ENCODE data around the gene POC1A. TPM values are rescaled to one million over a fixed set of nuclear protein-coding genes. Genes with fewer than 3 reads are reported as not detected.

POC1A gene
- total RNA-seq, 1 donor from 2014 or later, result 3.7 TPM

- DNase-seq, result no peak
Measured at GRCh38 chr3:52099001-52099401, 55.2 kb downstream of the POC1A start.

DNA sequence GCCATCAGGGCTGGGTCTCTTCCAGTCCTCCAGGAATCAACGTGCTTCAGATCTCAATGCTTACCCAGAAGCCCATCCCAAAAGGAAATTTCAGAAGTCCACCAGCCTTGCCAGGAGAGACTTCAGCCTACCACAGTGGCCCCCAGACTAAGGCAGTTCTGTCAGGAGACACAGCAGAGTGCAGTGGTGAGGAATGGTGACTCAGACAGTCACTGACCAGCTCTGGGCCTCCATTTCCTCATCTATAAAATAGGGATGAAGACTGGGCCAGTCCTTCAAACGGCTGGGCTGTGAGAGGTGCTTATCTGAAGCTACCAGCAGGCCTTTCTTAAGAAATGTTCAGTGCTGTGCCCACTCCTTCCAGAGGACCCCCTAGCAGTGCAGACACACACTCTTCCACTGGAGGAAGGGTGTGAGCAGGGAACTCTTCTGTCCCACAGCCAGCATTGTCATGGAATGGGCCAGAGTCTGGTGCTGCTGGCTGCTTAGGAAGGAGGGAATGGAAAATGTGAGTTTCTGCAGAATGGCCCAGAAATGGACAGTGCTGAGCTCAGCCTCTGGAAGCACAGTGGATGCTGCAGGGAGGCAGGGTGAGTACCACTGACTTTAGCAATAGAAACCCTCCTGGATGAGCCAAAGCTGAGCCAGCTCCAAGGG lies 56.2 kb downstream of the POC1A start:
- DNase-seq, result no peak

- DNase-seq, result no peak
Measured at GRCh38 chr3:52095990-52096775, 58.0 kb downstream of the POC1A start.

DNA sequence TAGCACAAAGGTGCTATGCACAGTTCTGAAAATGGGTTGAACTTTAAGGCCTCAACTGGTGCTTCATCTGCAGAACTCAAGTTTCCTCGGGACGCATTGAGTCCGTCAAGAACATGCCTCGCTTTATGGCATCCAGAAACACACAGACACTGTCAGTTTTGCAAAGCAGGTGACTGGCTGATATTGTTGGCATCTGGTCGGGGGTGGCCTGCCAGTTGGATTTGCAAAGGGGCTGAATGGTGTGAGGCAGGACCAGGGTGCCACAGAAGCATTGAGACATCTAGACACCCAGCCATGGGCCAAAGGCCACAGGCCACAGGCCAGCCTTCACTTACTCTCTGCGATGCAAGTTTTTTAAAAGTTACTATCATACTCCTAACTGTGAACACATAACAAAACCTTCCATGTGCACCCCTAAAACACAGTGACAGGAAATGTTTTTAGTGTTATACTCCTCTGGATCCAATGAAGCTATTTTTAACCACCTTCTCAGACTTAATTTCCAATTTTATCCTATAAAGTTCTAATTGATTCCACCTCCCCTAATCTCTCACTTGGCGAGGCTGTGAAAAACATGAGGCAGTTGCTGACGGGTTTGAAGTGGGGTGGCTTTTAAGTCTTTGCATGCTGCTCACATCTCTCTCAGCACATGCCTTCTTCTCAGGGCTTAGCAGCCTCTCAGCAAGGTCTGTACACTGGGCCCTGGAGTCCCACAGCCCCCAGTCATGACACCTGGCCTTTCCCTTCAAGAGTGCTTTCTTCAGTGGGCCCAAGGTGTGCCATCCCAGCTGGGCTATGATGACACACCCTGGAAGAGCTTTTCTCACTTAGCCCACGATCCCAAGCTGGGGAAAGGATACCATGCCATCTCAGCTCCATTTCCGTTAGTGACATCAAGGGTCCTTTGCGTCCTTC lies 59.4 kb downstream of the POC1A start:
- DNase-seq, result no peak

DNA sequence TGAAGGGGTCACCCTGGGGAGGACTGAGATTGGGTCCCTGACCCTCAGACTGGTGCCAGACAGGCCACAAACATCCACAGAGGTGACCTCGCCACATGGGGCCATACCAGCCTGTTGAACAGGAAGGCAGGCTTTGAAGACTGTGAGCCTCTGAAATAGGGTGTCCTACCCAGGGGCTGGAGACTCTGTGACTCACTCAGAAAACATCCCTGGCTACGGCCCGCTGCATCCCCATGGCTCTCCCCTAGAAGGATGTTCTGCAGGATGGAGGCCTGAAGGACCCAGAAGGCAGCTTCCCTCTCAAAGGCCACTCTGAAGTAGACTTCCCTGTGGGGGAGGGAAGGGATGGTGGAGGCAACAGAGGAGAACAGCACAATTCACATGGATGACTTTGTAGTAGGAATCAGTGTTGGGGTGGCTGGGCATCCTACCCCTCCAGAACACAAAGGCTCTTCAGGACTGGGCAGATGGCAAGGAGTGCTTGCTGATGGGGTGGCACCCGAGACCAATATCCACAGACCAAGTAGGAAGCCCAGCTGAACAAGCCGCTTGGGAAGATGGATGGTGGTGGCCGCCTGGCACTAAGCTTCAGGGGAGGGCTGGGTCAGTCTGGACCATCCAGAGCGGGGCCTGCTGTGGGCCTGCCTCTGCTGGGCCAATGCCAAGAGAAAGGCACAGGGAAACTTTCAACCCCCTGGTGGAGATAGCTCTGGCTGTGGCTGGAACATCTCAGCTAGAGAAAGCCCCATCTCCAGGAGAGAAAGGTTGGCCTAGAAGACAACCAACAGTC lies 60.3 kb downstream of the POC1A start:
- DNase-seq, result peak; percentile 55

- DNase-seq, result no peak
Measured at GRCh38 chr3:52092891-52093290, 61.3 kb downstream of the POC1A start.

- no peak for DNase-seq
Measured at GRCh38 chr3:52092271-52092660, 62.0 kb downstream of the POC1A start.

DNA sequence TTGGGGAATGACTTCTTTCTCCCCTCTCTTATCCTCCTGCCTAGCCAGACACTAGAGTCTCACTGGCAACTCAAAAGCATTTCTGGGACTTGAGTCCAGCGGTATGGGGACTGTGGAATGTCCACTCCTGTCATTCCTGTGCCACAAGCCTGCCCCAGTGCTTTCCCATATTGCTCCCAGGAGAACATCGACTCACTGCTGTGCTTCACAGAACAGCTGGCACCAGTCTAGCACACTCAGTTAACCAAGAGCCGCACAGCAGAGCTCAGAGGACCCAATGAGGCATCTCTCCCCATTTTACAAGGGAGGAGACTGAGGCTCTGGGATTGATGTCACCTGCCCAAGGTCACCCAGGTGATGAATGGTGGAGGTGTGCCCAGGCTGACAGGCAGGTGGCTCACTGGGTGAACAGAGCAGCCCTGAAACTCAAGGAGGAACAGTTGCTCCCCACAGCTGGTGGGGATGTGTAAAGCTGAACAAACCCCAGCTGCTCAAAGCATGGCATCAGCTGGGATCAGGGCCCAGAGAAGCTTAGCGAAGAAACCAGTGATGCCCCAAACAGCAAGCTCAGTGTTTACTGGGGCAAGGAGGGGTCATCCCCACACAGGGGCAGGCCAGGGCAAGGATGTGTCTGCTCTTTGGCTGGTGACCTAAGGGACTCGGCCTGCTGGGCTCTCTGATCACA lies 62.5 kb downstream of the POC1A start:
- no peak for DNase-seq

DNA sequence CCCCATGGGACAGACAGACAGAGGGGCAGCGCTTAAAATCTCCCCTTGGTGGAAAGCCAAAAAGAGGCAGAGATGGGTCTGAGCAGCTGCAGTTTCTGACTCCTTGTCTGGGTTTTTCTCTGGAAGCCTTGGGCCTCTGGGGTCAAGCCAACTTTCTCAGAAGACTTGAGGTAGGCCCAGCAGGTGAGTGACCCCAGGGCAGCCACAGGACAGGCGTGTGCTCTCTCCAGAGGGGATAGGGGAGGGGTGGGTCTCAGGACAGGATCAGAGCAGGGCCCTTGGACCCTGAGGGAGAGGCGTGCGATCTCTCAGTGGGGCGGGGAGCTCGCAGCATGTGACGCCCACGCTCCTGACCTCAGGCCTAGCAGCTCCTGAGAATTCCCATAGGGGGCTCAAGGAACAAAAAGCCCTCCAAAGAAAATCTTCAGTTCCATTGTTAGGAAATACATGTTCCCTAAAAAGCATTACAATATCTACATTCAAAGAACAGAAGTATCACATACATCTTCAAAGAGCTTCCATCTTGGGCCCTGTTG lies 63.2 kb downstream of the POC1A start:
- no peak for DNase-seq

- peak; percentile 86 for DNase-seq
Measured at GRCh38 chr3:52090131-52090932, 63.9 kb downstream of the POC1A start.

DNA sequence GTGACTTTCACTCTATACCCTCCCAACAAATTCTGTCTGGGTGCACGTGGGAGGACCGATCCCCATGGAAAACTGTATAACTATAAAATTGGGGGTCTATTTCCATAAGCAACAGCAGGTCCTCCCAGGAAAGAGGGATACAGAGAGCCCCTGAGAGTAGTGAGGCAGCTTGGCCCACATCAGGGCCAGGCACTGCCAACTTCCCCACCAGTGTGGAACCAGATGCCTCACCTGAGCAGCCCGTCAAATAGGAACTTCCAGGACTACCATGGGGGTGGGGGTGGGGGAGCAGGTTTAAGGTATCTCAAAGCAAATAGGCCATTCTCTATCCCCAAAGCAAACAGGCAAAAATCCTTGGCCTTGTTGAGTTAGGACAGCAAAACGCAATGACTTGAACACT lies 64.5 kb downstream of the POC1A start:
- no peak for DNase-seq

- peak; percentile 67 for DNase-seq
Measured at GRCh38 chr3:52088445-52089367, 65.5 kb downstream of the POC1A start.

- no peak for DNase-seq
Measured at GRCh38 chr3:52087731-52088130, 66.5 kb downstream of the POC1A start.

DNA sequence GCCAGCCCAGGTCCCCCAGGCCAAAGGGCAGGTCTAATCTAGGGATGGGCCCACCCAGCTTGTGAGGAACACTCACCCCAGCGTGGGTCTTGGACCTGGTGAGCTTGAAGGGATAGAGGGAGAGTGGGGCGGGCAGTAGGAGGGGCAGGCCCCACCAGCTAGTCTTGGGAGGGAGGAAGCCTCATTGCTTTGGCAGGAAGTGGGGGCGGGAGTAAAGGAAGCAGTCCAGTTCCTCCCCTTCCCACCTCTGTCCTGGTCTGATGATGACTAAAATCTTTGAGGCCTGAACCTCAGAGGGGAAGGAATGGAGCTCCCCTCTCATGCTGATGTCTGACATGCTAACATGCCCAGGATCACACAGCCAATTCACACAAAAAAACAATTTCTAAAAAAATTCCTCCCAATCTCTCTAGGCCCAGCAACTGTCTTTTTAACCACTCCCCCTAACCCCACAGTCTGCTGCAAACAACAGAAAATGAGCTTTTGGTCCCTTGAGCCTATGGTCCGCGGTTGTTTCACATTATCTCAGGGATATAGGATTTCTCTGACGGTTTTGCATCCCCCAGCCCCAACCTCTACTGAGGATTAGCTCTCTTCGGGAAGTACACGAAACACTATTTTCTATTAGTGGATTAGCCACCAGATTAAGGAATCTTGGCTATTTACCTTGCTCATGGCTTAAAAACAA lies 67.1 kb downstream of the POC1A start:
- DNase-seq, result peak; percentile 76

DNA sequence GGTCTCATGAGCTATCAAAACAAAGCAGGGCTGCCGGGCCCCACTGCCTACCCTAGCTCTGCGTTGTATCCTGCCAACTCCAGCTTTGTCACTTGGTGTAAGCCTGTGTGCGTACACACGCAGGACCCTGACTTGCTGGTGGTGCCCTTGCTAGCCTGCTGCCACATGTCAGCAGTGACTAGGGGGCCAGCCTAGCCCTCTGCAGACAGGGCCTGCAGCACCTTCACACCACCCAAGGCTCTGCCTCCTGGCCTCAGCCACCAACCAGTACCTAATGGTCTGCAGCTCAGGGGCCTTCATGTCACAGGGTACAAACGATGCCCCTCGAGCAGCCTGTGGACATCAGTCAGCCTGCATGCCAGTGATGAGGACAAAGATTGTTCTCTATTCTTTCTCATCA lies 67.8 kb downstream of the POC1A start:
- DNase-seq, result no peak

DNA sequence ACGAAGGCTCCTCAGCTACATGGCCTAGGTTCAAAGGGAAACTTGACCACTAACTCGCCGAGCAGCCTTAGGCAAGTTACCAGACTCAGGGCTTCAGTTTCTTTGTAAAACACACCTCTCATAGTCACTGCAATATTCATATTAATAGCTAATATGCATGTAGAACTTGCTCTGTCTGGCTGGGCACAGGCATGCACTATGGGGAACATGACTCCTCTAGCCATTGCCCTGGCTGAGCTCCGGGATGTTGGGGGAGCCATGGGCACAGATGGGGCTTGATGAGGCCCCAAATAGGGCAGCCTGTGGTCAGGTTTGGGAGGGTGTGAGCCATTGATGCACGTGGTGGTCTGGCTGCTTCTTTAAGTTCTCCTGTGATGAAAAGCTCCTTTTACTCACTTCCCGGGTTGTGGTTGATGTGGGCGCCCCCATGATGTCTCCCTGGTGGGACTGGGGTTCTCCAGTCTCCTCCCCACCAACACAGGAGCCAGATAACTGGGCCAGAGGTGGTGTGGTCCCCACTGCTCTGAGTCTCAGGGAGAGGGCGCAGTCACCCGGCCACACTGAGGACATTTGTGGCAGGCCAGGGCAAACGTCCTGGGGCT lies 68.4 kb downstream of the POC1A start:
- DNase-seq, result no peak

GRCh38 chr3:52084954-52085680 lies 69.1 kb downstream of the POC1A start:
- DNase-seq, result no peak

All from dermis blood vessel endothelial cell (primary cell).